Activated T-helper 2 cell treated with anti-CD3 and anti-CD28 coated beads, Interferon-gamma antibody, Interleukin-2, Interleukin-4, amounts not matched to agents 10 μg/mL and 5 μg/mL and 100 μg/mL, durations not matched to agents 14 hours and 24 hours and 36 hours (primary cell): Measurements from ENCODE around the gene LENG1. TPM values are rescaled to one million over a fixed set of nuclear protein-coding genes. Genes with fewer than 3 reads are reported as not detected.
A peak's percentile ranks its signal among the peaks of the same experiment; 100 is the strongest.

Experiments
- DNase-seq: peaks from one replicate; pipeline ENCODE4 v3.0.0; 2021; ENCODE audit warnings: low spot score
- H3K27ac Mint-ChIP-seq: one replicate; pipeline ENCODE4 v1.8.0; 2021; ENCODE audit warnings: mixed read lengths
- H3K27me3 Mint-ChIP-seq: one replicate; pipeline ENCODE4 v1.8.0; 2021; ENCODE audit warnings: low read depth, mixed read lengths
- H3K36me3 Mint-ChIP-seq: one replicate; pipeline ENCODE4 v1.8.0; 2021; ENCODE audit warnings: low read depth, mixed read lengths
- H3K4me1 Mint-ChIP-seq: one replicate; pipeline ENCODE4 v1.8.0; 2021; ENCODE audit warnings: low read depth, mixed read lengths
- H3K4me3 Mint-ChIP-seq: one replicate; pipeline ENCODE4 v1.8.0; 2021; ENCODE audit warnings: low read depth, mild to moderate bottlenecking, moderate library complexity, mixed read lengths
- H3K9me3 Mint-ChIP-seq: one replicate; pipeline ENCODE4 v1.8.0; 2021; ENCODE audit warnings: mixed read lengths
- intact Hi-C: fragments of 100-400 bp; cut with micrococcal nuclease; formaldehyde crosslinking; loops from one replicate; pipeline ENCODE4 v1.15.1; 2023
- total RNA-seq: library from RNA; stranded (reverse); gene quantifications from 2 replicates; pipeline ENCODE4 v1.2.3, GENCODE V29; 2022

Gene LENG1
- total RNA-seq, 1 donor from 2014 or later = 4.0 TPM

GRCh38 chr19:54169149-54169740, 9.7 kb upstream of the LENG1 start:
- no peaks in the 10 kb centered on the region for H3K9me3 Mint-ChIP-seq
- intact Hi-C loops = no loop called here
- H3K27ac Mint-ChIP-seq = no peak overlapping the region
- H3K27me3 Mint-ChIP-seq = no peaks in the 10 kb centered on the region
- no peak overlapping the region for H3K4me3 Mint-ChIP-seq
- no peaks in the 10 kb centered on the region for H3K36me3 Mint-ChIP-seq
- DNase-seq = no peak
- peaks cover 4% of the 10 kb centered on the region for H3K4me1 Mint-ChIP-seq

- Mint-ChIP-seq H3K27me3 (no peaks in the 10 kb centered on the region), H3K4me3 (no peak overlapping the region), H3K9me3 (no peaks in the 10 kb centered on the region), H3K4me1 (peaks cover 9% of the 10 kb centered on the region), H3K27ac (no peak overlapping the region), H3K36me3 (no peaks in the 10 kb centered on the region)
- DNase-seq = peak; percentile 81
- intact Hi-C loops = loop anchor here (1.0 kb wide), 1 partner anchor 63 kb away; no protein-coding TSS in a partner anchor
Observed at GRCh38 chr19:54168174-54168917, 8.8 kb upstream of the LENG1 start.

- no peak for DNase-seq
- H3K36me3 Mint-ChIP-seq = no peaks in the 10 kb centered on the region
- H3K4me1 Mint-ChIP-seq = peaks cover 27% of the 10 kb centered on the region
- peak overlapping the region; percentile 81 for H3K4me3 Mint-ChIP-seq
- H3K27ac Mint-ChIP-seq = no peak overlapping the region
- intact Hi-C loops = no loop called here
- H3K9me3 Mint-ChIP-seq = no peaks in the 10 kb centered on the region
- H3K27me3 Mint-ChIP-seq = no peaks in the 10 kb centered on the region
Observed at GRCh38 chr19:54165222-54165621, 5.7 kb upstream of the LENG1 start.

- DNase-seq = peak; percentile 80
- Mint-ChIP-seq H3K4me1 (peaks cover 30% of the 10 kb centered on the region), H3K27me3 (no peaks in the 10 kb centered on the region), H3K36me3 (no peaks in the 10 kb centered on the region), H3K9me3 (no peaks in the 10 kb centered on the region), H3K4me3 (peak overlapping the region; percentile 81), H3K27ac (no peak overlapping the region)
- intact Hi-C loops = no loop called here
Observed at GRCh38 chr19:54164369-54165068, 5.0 kb upstream of the LENG1 start.

GRCh38 chr19:54162884-54163283, 3.4 kb upstream of the LENG1 start:
- Mint-ChIP-seq H3K27ac (no peak overlapping the region), H3K36me3 (peaks cover 4% of the 10 kb centered on the region), H3K4me3 (peak overlapping the region; percentile 88)

GRCh38 chr19:54162241-54162805, 2.8 kb upstream of the LENG1 start:
- intact Hi-C loops = no loop called here

More at GRCh38 chr19:54162884-54163283, 3.4 kb upstream of the LENG1 start:
- DNase-seq = no peak
- intact Hi-C loops = no loop called here
- Mint-ChIP-seq H3K9me3 (no peaks in the 10 kb centered on the region), H3K27me3 (no peaks in the 10 kb centered on the region), H3K4me1 (peaks cover 41% of the 10 kb centered on the region)

GRCh38 chr19:54160854-54161253, 1.3 kb upstream of the LENG1 start:
- H3K27ac Mint-ChIP-seq = peak overlapping the region; percentile 99
- H3K9me3 Mint-ChIP-seq = no peaks in the 10 kb centered on the region
- H3K36me3 Mint-ChIP-seq = peaks cover 18% of the 10 kb centered on the region
- H3K4me3 Mint-ChIP-seq = peak overlapping the region; percentile 99
- H3K27me3 Mint-ChIP-seq = no peaks in the 10 kb centered on the region
- DNase-seq = no peak
- intact Hi-C loops = no loop called here
- H3K4me1 Mint-ChIP-seq = peaks cover 44% of the 10 kb centered on the region

More at GRCh38 chr19:54162241-54162805, 2.8 kb upstream of the LENG1 start:
- Mint-ChIP-seq H3K36me3 (peaks cover 4% of the 10 kb centered on the region), H3K27me3 (no peaks in the 10 kb centered on the region), H3K4me3 (peak overlapping the region; percentile 88), H3K27ac (peak overlapping the region; percentile 63), H3K4me1 (peaks cover 41% of the 10 kb centered on the region), H3K9me3 (no peaks in the 10 kb centered on the region)
- DNase-seq = peak; percentile 77

GRCh38 chr19:54160182-54160811, 776 bp upstream of the LENG1 start:
- intact Hi-C loops = no loop called here
- peak overlapping the region; percentile 99 for H3K27ac Mint-ChIP-seq

GRCh38 chr19:54158812-54159351, 639 bp downstream of the LENG1 start:
- Mint-ChIP-seq H3K4me3 (peak overlapping the region; percentile 99), H3K36me3 (peaks cover 33% of the 10 kb centered on the region), H3K27ac (peak overlapping the region; percentile 99), H3K27me3 (no peaks in the 10 kb centered on the region), H3K9me3 (no peaks in the 10 kb centered on the region), H3K4me1 (peaks cover 47% of the 10 kb centered on the region)
- no peak for DNase-seq
- intact Hi-C loops = loop anchor here (1.0 to 2.0 kb wide), 6 partner anchors 22 to 72 kb away; partner anchors contain the start of genes CNOT3, PRPF31, RPS9 and TFPT

More at GRCh38 chr19:54160182-54160811, 776 bp upstream of the LENG1 start:
- H3K36me3 Mint-ChIP-seq = peaks cover 20% of the 10 kb centered on the region
- no peaks in the 10 kb centered on the region for H3K9me3 Mint-ChIP-seq
- no peak for DNase-seq
- H3K4me3 Mint-ChIP-seq = peak overlapping the region; percentile 99
- H3K4me1 Mint-ChIP-seq = peaks cover 44% of the 10 kb centered on the region
- H3K27me3 Mint-ChIP-seq = no peaks in the 10 kb centered on the region

GRCh38 chr19:54156953-54157352, 2.6 kb downstream of the LENG1 start:
- Mint-ChIP-seq H3K4me3 (no peak overlapping the region), H3K27ac (no peak overlapping the region), H3K9me3 (no peaks in the 10 kb centered on the region), H3K36me3 (peaks cover 44% of the 10 kb centered on the region), H3K4me1 (peaks cover 38% of the 10 kb centered on the region), H3K27me3 (no peaks in the 10 kb centered on the region)
- no peak for DNase-seq
- intact Hi-C loops = no loop called here

GRCh38 chr19:54156490-54156889, 3.0 kb downstream of the LENG1 start:
- no peaks in the 10 kb centered on the region for H3K9me3 Mint-ChIP-seq
- peaks cover 35% of the 10 kb centered on the region for H3K4me1 Mint-ChIP-seq
- H3K27me3 Mint-ChIP-seq = no peaks in the 10 kb centered on the region
- peaks cover 48% of the 10 kb centered on the region for H3K36me3 Mint-ChIP-seq
- no peak overlapping the region for H3K4me3 Mint-ChIP-seq
- no peak overlapping the region for H3K27ac Mint-ChIP-seq
- intact Hi-C loops = no loop called here
- DNase-seq = no peak

- DNase-seq = no peak
- Mint-ChIP-seq H3K4me1 (peaks cover 31% of the 10 kb centered on the region), H3K36me3 (peaks cover 55% of the 10 kb centered on the region), H3K27me3 (no peaks in the 10 kb centered on the region), H3K4me3 (no peak overlapping the region), H3K27ac (no peak overlapping the region), H3K9me3 (no peaks in the 10 kb centered on the region)
- intact Hi-C loops = no loop called here
Observed at GRCh38 chr19:54155694-54156093, 3.8 kb downstream of the LENG1 start.
